ENCODE data around the gene SRC.
"Not testable (repeated sequence)": the region's sequence is repeated elsewhere in the genome, so short reads cannot be mapped to it uniquely, and the experiment has no call there.

- TF ChIP-seq CTCF (IDR thresholded peaks at IDR 0.05; ENCODE audit: low read length); EZH2 (IDR thresholded peaks at IDR 0.05; ENCODE audit: borderline replicate concordance, low read length): not testable (repeated sequence)
Measured at GRCh38 chr20:37371845-37372244, 25.9 kb downstream of the SRC start.

Measured in OCI-LY1 (cell line).